GM23338 (cell line): ENCODE measurements around the gene SCG5. TPM values are rescaled to one million over a fixed set of nuclear protein-coding genes. Genes with fewer than 3 reads are reported as not detected.

ENCODE experiments used
- ATAC-seq: fragments of 200-7000 bp; cut with Tn5 transposase; 3 replicates; pipeline ENCODE4 v1.9.1; 2020
- DNase-seq: peaks from one replicate; pipeline ENCODE4 v3.0.0-alpha.2; 2015; ENCODE audit warnings: low spot score
- H2AFZ ChIP-seq: fragments of 200-600 bp; sonication (generic); 2 replicates; pipeline ENCODE4 v1.8.0; 2016; ENCODE audit warnings: antibody characterized with exemption, mild to moderate bottlenecking, moderate library complexity
- H3F3A ChIP-seq: fragments of 200-600 bp; sonication (generic); replicated peaks from 2 replicates; pipeline ENCODE4 v1.8.0; 2017; ENCODE audit warnings: antibody characterized with exemption, mixed run types, low read depth
- H3K27ac ChIP-seq: fragments of 200-600 bp; sonication (generic); 2 replicates; pipeline ENCODE4 v1.6.1; 2016; ENCODE audit warnings: low read depth
- H3K27me3 ChIP-seq: fragments of 200-600 bp; sonication (generic); 2 replicates; pipeline ENCODE4 v1.8.0; 2016; ENCODE audit warnings: mild to moderate bottlenecking, mixed run types, moderate library complexity; ENCODE audit not compliant: insufficient read depth
- H3K36me3 ChIP-seq: fragments of 200-600 bp; sonication (generic); 2 replicates; pipeline ENCODE4 v1.8.0; 2016; ENCODE audit warnings: mild to moderate bottlenecking; ENCODE audit not compliant: insufficient read depth
- H3K4me1 ChIP-seq: fragments of 200-600 bp; sonication (generic); 2 replicates; pipeline ENCODE4 v1.8.0; 2016; ENCODE audit warnings: mild to moderate bottlenecking, moderate library complexity; ENCODE audit not compliant: insufficient read depth
- H3K4me2 ChIP-seq: fragments of 200-600 bp; sonication (generic); 2 replicates; pipeline ENCODE4 v1.7.1; 2017; ENCODE audit warnings: mixed run types
- H3K4me3 ChIP-seq: fragments of 200-600 bp; sonication (generic); 2 replicates; pipeline ENCODE4 v1.6.1; 2016; ENCODE audit warnings: mixed run types
- H3K79me2 ChIP-seq: fragments of 200-600 bp; sonication (generic); replicated peaks from 2 replicates; pipeline ENCODE4 v1.8.0; 2017; ENCODE audit warnings: mild to moderate bottlenecking; ENCODE audit not compliant: insufficient read depth
- H3K9me2 ChIP-seq: fragments of 200-600 bp; sonication (generic); 2 replicates; pipeline ENCODE4 v1.8.0; 2017; ENCODE audit not compliant: insufficient read depth
- H4K20me1 ChIP-seq: fragments of 200-600 bp; sonication (generic); replicated peaks from 2 replicates; pipeline ENCODE4 v1.8.0; 2017; ENCODE audit warnings: mild to moderate bottlenecking; ENCODE audit not compliant: insufficient read depth
- H3K27ac Mint-ChIP-seq: 2 replicates; pipeline ENCODE4 v1.8.0; 2020; ENCODE audit warnings: inconsistent platforms, mild to moderate bottlenecking, moderate library complexity, mixed read lengths
- H3K27me3 Mint-ChIP-seq: 3 replicates; pipeline ENCODE4 v1.8.0; 2022; ENCODE audit warnings: low read depth, mild to moderate bottlenecking, moderate library complexity, mixed read lengths, inconsistent platforms; ENCODE audit not compliant: insufficient read depth, poor library complexity
- H3K36me3 Mint-ChIP-seq: 3 replicates; pipeline ENCODE4 v1.8.0; 2021; ENCODE audit warnings: low read depth, mild to moderate bottlenecking, inconsistent platforms, moderate library complexity, mixed read lengths
- H3K4me1 Mint-ChIP-seq: 3 replicates; pipeline ENCODE4 v1.8.0; 2020; ENCODE audit warnings: mild to moderate bottlenecking, inconsistent platforms, mixed read lengths
- H3K4me3 Mint-ChIP-seq: 3 replicates; pipeline ENCODE4 v1.8.0; 2021; ENCODE audit warnings: moderate library complexity, mild to moderate bottlenecking, inconsistent platforms, mixed read lengths
- H3K9me3 Mint-ChIP-seq: 3 replicates; pipeline ENCODE4 v1.8.0; 2020; ENCODE audit warnings: moderate library complexity, mild to moderate bottlenecking, inconsistent platforms, mixed read lengths
- CREB1 ChIP-seq: fragments of 250-450 bp; sonication (Bioruptor Pico); IDR thresholded peaks from 2 replicates; pipeline ENCODE4 v1.5.0; 2020; ENCODE audit warnings: low read depth, mild to moderate bottlenecking, moderate library complexity
- CTCF ChIP-seq, 2 experiments: fragments of 200-600 bp in 1 of 2; sonication (generic) in 1 of 2; conservative IDR thresholded peaks; 2 replicates each; pipeline versions ENCODE4 v1.5.1 to v1.6.1; 2016 to 2017; ENCODE audit warnings: antibody characterized with exemption in 2 of 2, low read depth in 2 of 2, mild to moderate bottlenecking in 2 of 2, moderate library complexity in 1 of 2
- EZH2 ChIP-seq: fragments of 200-600 bp; sonication (generic); IDR thresholded peaks from one replicate; pipeline ENCODE4 v1.8.0; 2017; ENCODE audit warnings: antibody characterized with exemption, mild to moderate bottlenecking, low read depth; ENCODE audit not compliant: unreplicated experiment
- EZH2phosphoT487 ChIP-seq: fragments of 200-600 bp; sonication (generic); IDR thresholded peaks from one replicate; pipeline ENCODE4 v1.8.1; 2018; ENCODE audit warnings: antibody characterized with exemption; ENCODE audit not compliant: unreplicated experiment
- JUNB ChIP-seq: IDR thresholded peaks from one replicate; pipeline ENCODE4 v1.6.1; 2016; ENCODE audit warnings: antibody characterized with exemption; ENCODE audit not compliant: unreplicated experiment
- NANOG ChIP-seq: IDR thresholded peaks from 2 replicates; pipeline ENCODE4 v1.6.1; 2016; ENCODE audit warnings: antibody characterized with exemption, borderline replicate concordance
- REST ChIP-seq: IDR thresholded peaks from one replicate; pipeline ENCODE4 v1.6.1; 2018; ENCODE audit warnings: antibody characterized with exemption; ENCODE audit not compliant: unreplicated experiment
- STAT1 ChIP-seq: IDR thresholded peaks from one replicate; pipeline ENCODE4 v1.6.1; 2016; ENCODE audit warnings: antibody characterized with exemption; ENCODE audit not compliant: unreplicated experiment
- ZNF114 ChIP-seq: fragments of 250-450 bp; sonication (Bioruptor Pico); IDR thresholded peaks from 2 replicates; pipeline ENCODE4 v1.5.0; 2020; ENCODE audit warnings: mild to moderate bottlenecking, moderate library complexity
- polyA plus RNA-seq: library from polyadenylated mRNA; unstranded; fragments of >200 nt; fragmentation: Nextera tagmentation; extraction: Ambion mirVana; gene quantifications from 2 replicates; pipeline ENCODE4 v1.2.1, GENCODE V29; 2016
- total RNA-seq: library from RNA; depleted of rRNA; stranded (reverse); fragments of >200 nt; shearing (Covaris generic); gene quantifications from 2 replicates; pipeline ENCODE4 v1.2.3, GENCODE V29; 2014
- TF ChIP-seq, protein P1 (sequence below): fragments of 250-450 bp; sonication (Bioruptor Pico); IDR thresholded peaks from 2 replicates; pipeline ENCODE4 v1.5.0; 2020; ENCODE audit warnings: mild to moderate bottlenecking, moderate library complexity

Gene SCG5
- total and polyA plus RNA-seq, 2 experiments from 2014 or later, result 48.1 to 73.3 TPM

DNA sequence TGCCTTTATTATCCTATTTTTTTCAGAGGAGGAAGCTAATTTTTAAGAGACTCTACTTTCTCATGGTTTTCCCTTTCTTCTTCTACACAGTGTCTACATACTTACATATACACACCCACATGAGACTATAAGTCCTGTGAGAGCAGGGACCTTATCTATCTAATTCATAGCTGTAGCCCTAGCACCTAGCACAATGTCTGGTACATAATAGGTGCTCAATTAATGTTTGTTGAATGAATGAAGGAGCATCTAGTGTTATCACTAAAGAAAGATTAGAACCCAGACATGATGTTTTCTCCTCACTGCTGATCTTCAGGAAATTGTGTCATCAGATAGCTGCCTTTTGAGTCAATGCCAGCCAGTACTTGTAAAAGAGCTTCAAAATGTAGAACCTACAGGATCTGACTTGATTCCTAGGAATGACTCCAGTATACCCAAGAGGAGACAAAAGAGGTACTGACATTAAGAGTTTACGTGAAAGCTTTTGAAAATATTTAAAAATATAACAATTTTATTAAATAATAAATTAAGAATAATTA is 2.5 kb downstream of the SCG5 start:
- H4K20me1 ChIP-seq, result no peaks in the 10 kb centered on the region
- ATAC-seq, result no peak
- H3K4me1 ChIP-seq, result peaks cover 30% of the 10 kb centered on the region
- TF ChIP-seq CREB1 (CRISPR knock-in tag) (no peak), STAT1 (no peak), REST (no peak), CTCF (conservative IDR thresholded peaks at IDR 0.05; ENCODE audit: low read depth in 2 of 2) (no peak), EZH2phosphoT487 (no peak), ZNF114 (CRISPR knock-in tag) (no peak), EZH2 (no peak), JUNB (no peak)
- no peak overlapping the region for H3K27ac ChIP-seq
- H3K4me1 Mint-ChIP-seq, result peaks cover 31% of the 10 kb centered on the region
- no peak overlapping the region for H2AFZ ChIP-seq
- H3K27me3 ChIP-seq, result no peaks in the 10 kb centered on the region
- H3K36me3 Mint-ChIP-seq, result peaks cover 9% of the 10 kb centered on the region; the same call in 2 of the 3 replicates
- H3K27me3 Mint-ChIP-seq, result peaks cover 7% of the 10 kb centered on the region
- no peaks in the 10 kb centered on the region for H3K36me3 ChIP-seq
- DNase-seq, result no peak
- no peaks in the 10 kb centered on the region for H3K9me2 ChIP-seq
- H3F3A ChIP-seq, result no peaks in the 10 kb centered on the region
- 0 out of 2 replicates have a peak overlapping the region, but pooled peaks have one; percentile 74 for H3K4me2 ChIP-seq
- no peaks in the 10 kb centered on the region; the same call in 1 of the 2 replicates for H3K79me2 ChIP-seq
- no peak overlapping the region for H3K4me3 ChIP-seq
- H3K27ac Mint-ChIP-seq, result no peak overlapping the region
- no peak overlapping the region for H3K4me3 Mint-ChIP-seq
- no peaks in the 10 kb centered on the region for H3K9me3 Mint-ChIP-seq

GRCh38 chr15:32646291-32646690 is 4.8 kb downstream of the SCG5 start:
- Histone ChIP-seq H3F3A (no peaks in the 10 kb centered on the region), H3K79me2 (no peaks in the 10 kb centered on the region; the same call in 1 of the 2 replicates), H3K27me3 (no peaks in the 10 kb centered on the region), H3K4me1 (peaks cover 25% of the 10 kb centered on the region), H3K9me2 (no peaks in the 10 kb centered on the region), H3K4me3 (no peak overlapping the region), H3K27ac (no peak overlapping the region), H3K4me2 (no peak overlapping the region), H2AFZ (no peak overlapping the region), H3K36me3 (no peaks in the 10 kb centered on the region), H4K20me1 (no peaks in the 10 kb centered on the region)
- H3K27ac Mint-ChIP-seq, result no peak overlapping the region
- DNase-seq (no peak), ATAC-seq (no peak)
- H3K4me1 Mint-ChIP-seq, result peaks cover 33% of the 10 kb centered on the region
- no peak overlapping the region for H3K4me3 Mint-ChIP-seq
- H3K36me3 Mint-ChIP-seq, result peaks cover 9% of the 10 kb centered on the region; the same call in 2 of the 3 replicates
- H3K9me3 Mint-ChIP-seq, result no peaks in the 10 kb centered on the region
- H3K27me3 Mint-ChIP-seq, result peaks cover 7% of the 10 kb centered on the region
- TF ChIP-seq CREB1 (CRISPR knock-in tag) (no peak), NANOG (no peak)
- TF ChIP-seq, protein P1, sequence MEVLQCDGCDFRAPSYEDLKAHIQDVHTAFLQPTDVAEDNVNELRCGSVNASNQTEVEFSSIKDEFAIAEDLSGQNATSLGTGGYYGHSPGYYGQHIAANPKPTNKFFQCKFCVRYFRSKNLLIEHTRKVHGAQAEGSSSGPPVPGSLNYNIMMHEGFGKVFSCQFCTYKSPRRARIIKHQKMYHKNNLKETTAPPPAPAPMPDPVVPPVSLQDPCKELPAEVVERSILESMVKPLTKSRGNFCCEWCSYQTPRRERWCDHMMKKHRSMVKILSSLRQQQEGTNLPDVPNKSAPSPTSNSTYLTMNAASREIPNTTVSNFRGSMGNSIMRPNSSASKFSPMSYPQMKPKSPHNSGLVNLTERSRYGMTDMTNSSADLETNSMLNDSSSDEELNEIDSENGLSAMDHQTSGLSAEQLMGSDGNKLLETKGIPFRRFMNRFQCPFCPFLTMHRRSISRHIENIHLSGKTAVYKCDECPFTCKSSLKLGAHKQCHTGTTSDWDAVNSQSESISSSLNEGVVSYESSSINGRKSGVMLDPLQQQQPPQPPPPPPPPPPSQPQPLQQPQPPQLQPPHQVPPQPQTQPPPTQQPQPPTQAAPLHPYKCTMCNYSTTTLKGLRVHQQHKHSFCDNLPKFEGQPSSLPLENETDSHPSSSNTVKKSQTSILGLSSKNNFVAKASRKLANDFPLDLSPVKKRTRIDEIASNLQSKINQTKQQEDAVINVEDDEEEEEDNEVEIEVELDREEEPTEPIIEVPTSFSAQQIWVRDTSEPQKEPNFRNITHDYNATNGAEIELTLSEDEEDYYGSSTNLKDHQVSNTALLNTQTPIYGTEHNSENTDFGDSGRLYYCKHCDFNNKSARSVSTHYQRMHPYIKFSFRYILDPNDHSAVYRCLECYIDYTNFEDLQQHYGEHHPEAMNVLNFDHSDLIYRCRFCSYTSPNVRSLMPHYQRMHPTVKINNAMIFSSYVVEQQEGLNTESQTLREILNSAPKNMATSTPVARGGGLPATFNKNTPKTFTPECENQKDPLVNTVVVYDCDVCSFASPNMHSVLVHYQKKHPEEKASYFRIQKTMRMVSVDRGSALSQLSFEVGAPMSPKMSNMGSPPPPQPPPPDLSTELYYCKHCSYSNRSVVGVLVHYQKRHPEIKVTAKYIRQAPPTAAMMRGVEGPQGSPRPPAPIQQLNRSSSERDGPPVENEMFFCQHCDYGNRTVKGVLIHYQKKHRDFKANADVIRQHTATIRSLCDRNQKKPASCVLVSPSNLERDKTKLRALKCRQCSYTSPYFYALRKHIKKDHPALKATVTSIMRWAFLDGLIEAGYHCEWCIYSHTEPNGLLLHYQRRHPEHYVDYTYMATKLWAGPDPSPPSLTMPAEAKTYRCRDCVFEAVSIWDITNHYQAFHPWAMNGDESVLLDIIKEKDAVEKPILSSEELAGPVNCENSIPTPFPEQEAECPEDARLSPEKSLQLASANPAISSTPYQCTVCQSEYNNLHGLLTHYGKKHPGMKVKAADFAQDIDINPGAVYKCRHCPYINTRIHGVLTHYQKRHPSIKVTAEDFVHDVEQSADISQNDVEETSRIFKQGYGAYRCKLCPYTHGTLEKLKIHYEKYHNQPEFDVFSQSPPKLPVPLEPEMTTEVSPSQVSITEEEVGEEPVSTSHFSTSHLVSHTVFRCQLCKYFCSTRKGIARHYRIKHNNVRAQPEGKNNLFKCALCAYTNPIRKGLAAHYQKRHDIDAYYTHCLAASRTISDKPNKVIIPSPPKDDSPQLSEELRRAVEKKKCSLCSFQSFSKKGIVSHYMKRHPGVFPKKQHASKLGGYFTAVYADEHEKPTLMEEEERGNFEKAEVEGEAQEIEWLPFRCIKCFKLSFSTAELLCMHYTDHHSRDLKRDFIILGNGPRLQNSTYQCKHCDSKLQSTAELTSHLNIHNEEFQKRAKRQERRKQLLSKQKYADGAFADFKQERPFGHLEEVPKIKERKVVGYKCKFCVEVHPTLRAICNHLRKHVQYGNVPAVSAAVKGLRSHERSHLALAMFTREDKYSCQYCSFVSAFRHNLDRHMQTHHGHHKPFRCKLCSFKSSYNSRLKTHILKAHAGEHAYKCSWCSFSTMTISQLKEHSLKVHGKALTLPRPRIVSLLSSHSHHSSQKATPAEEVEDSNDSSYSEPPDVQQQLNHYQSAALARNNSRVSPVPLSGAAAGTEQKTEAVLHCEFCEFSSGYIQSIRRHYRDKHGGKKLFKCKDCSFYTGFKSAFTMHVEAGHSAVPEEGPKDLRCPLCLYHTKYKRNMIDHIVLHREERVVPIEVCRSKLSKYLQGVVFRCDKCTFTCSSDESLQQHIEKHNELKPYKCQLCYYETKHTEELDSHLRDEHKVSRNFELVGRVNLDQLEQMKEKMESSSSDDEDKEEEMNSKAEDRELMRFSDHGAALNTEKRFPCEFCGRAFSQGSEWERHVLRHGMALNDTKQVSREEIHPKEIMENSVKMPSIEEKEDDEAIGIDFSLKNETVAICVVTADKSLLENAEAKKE (CRISPR knock-in tag), result no peak
